Mesenteric fat pad (tissue), 1 donor: ENCODE data around the gene MYO16. TPM values are rescaled to one million over a fixed set of nuclear protein-coding genes. Genes with fewer than 3 reads are reported as not detected.

Experiments
- DNase-seq: peaks from one replicate; pipeline ENCODE4 v3.0.0-alpha.2; 2020; ENCODE audit warnings: low spot score
- total RNA-seq: library from RNA; stranded (reverse); fragmentation: NEBNext Ultra II Directional; extraction: Animal tissue kit (Norgen Biotek cat#: 25700); gene quantifications from one replicate; pipeline ENCODE4 v1.2.1, GENCODE V29; 2021
- donor health status: DM: yes; HTN: yes; CAD: no.

The MYO16 gene
- total RNA-seq, 1 donor from 2014 or later: 0.67 TPM

- no peak for DNase-seq
Measured at GRCh38 chr13:109114991-109115390, 485.6 kb downstream of the MYO16 start.

DNA sequence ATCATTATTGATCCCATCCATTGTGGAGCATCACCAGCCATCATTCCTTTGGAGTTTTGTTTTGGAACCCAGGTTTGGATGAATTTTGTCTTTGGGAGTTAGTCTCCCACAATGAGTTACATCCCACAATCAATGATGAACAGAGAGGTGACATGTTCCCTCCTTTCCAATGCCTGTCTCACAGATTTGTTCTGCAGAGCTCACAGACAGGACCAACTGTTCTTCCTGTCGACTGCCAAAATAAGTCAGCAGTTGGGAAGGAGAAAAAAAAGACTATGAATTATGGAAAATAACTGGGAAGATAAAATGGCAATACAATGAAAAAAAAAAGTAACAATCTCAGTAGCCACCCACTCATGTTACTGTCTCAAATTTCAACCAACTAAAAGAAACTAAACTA lies 489.1 kb downstream of the MYO16 start:
- DNase-seq: no peak

GRCh38 chr13:109119896-109120295 lies 490.5 kb downstream of the MYO16 start:
- DNase-seq: no peak

GRCh38 chr13:109121826-109122225 lies 492.4 kb downstream of the MYO16 start:
- DNase-seq: no peak

GRCh38 chr13:109123971-109124370 lies 494.6 kb downstream of the MYO16 start:
- DNase-seq: no peak

GRCh38 chr13:109126178-109126577 lies 496.8 kb downstream of the MYO16 start:
- no peak for DNase-seq

GRCh38 chr13:109126891-109127641 lies 497.7 kb downstream of the MYO16 start:
- no peak for DNase-seq

- no peak for DNase-seq
Measured at GRCh38 chr13:109128121-109128520, 498.7 kb downstream of the MYO16 start.

GRCh38 chr13:109130093-109130835 lies 500.9 kb downstream of the MYO16 start:
- DNase-seq: no peak

DNA sequence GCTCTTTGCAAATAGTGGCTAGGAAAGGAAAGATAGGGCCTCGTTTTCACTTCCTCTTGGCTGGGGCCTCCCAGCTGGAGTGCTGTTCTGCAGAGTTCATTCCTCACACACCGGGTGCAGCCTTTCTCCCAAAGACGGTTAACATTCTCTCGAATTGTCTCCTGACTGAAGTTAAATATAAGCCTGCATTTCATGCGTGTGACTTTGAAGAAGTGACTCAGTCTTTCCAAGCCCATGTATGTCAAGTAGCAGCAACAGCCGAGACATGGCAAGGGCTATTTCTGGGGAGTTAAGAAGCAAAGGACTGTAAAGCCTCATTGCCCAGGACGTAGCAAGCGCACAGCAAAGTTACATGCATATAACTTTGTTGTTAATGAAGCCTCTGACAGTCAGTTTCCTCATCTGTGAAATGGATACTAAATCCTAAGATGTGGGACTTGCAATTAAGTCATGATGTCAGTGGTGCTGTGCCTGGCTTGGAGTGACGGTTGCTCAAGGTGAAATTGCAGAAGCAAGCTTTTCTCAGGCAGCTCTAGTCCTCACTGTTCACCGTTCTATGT lies 502.4 kb downstream of the MYO16 start:
- no peak for DNase-seq

GRCh38 chr13:109135018-109135417 lies 505.6 kb downstream of the MYO16 start:
- no peak for DNase-seq

GRCh38 chr13:109136873-109137272 lies 507.5 kb downstream of the MYO16 start:
- DNase-seq: no peak

DNA sequence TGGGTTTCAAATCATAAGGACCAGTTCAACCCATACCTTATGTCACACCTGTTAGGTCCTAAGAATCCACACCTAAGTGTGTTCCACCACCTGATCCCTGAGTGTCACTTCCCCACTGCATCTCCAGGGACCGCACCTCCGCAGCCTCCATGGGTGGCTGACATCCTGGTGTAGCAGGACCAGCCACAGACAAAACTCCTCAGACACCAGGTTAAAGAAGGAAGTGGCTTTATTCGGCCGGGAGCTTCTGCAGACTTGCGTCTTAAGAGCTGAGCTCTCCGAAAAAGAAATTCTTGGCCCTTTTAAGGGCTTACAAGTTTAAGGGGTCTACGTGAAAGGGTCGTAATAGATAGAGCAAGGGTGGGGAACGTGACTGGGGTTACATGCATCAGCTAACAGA lies 509.9 kb downstream of the MYO16 start:
- DNase-seq: no peak

DNA sequence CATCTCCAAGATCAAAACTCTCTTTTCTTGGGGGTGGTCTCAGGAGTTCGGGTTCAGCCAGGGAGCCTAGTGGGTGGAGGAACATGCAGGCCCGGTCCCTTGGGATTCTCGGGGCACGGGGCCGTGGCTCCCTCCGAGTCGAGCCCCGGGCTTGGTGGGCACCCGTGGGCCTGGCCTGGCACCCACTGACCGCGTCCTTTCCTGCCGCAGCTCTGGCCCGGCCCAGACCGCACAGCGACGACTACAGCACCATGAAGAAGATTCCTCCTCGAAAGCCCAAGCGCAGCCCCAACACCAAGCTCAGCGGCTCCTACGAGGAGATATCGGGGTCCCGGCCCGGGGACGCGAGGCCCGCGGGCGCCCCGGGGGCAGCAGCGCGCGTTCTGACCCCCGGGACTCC lies 510.6 kb downstream of the MYO16 start:
- no peak for DNase-seq

DNA sequence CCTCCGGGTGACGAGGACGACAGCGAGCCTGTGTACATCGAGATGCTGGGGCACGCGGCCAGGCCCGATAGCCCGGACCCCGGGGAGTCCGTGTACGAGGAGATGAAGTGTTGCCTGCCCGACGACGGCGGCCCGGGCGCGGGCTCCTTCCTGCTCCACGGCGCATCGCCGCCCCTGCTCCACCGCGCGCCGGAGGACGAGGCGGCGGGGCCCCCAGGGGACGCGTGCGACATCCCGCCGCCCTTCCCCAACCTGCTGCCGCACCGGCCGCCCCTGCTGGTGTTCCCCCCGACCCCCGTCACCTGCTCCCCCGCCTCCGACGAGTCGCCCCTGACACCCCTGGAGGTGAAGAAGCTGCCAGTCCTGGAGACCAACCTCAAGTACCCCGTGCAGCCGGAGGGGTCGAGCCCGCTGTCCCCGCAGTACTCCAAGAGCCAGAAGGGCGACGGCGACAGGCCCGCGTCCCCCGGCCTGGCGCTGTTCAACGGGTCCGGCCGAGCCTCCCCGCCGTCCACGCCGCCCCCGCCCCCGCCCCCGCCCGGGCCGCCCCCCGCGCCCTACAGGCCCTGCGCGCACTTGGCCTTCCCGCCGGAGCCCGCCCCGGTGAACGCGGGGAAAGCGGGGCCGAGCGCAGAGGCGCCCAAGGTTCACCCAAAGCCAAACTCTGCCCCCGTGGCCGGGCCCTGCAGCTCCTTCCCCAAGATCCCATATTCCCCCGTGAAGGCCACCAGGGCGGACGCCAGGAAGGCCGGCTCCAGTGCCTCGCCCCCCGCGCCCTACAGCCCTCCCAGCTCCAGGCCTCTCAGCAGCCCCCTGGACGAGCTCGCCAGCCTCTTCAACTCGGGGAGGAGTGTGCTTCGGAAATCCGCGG lies 511.3 kb downstream of the MYO16 start:
- DNase-seq: no peak

- no peak for DNase-seq
Measured at GRCh38 chr13:109141706-109142105, 512.3 kb downstream of the MYO16 start.

DNA sequence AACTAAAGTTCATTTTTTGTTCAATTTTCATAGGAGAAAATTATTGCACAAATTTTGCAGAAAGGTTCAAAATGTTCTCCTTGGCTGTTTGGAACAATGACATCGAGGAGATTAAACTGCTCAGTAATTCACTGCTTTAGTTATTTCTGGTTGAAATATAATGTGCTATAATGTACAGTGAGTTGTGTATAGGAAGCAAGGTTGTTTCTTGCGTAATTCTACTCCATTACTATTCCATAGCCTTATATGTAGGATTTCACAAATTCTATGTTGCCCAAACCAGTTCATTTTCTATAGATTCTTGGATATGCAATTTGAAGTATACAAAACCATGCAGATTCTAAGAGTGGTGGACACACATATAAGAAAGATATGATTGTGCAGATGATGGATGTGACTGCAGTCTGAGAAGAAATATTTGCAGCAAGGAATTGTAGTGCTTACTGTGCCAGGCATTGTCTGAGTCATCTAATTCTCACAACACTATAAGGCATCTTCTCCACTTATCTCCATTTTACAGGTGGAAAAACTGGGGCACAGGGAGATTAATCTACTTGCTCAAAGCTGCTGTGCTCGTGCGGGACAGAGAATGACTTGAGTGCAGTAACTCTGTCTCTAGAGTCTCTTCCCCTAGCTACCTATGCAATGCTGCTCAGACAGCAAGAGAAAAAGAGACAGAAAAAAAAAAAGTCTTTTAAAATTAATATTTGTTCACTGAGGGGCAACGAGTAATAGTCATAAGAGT lies 515.5 kb downstream of the MYO16 start:
- DNase-seq: no peak

DNA sequence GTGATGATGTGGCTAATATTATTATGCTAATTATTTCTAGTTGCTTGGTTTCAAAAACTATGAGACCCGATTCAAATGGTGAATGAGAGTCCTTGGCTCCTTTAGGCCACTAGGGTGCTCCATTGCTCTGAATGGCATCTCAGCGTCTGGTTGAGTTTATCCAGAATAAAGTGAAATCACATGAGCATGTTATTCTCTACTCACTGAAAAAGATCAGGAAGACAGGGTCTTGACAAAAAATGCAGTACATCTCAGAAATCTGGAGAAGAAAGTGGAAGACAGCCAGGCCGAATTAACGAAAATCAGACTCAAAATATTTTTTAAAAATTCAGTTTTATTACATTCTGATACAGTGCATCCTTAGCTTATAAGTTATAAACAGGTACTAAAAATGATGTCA lies 516.2 kb downstream of the MYO16 start:
- no peak for DNase-seq

GRCh38 chr13:109146393-109146792 lies 517.0 kb downstream of the MYO16 start:
- DNase-seq: no peak

DNA sequence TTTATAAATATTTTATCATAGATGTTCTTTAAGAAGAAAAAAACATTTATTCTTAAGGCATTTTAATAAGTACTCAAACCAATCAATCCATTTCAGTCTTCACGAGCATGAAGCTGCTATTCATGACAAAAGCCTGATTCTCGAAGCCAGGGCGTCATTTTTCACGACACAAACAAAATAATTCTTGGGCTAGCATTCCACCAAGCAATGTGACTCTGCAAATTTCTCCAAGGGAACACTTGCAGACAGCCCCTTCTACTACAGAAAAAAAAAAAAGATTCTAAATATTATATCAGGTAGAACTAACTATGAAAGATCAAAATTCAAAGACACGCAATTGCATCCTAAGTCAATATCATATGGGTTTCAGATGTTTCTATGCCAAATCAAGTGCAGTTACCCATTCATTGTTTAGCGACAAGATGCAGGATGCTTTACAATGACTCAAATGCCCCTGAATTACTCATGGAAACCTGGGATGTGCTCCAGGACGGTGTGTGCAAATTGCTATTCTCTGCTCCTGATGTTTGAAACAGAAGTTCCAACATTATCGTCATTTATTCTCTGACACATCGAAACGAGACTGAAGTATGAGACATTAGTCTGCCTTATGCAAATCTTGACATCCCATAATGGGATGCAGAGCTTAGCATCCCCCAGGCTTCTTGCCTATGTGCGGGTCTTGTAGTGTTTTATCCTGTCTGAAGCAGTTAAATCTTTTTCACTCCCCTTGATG lies 517.7 kb downstream of the MYO16 start:
- DNase-seq: no peak
